NCI-H460 (cell line): ENCODE results near the gene BPGM. TPM values are rescaled to one million over a fixed set of nuclear protein-coding genes. Genes with fewer than 3 reads are reported as not detected.

Experiments
- DNase-seq: peaks from one replicate; pipeline ENCODE4 v3.0.0-alpha.2; 2016; ENCODE audit warnings: low read depth; ENCODE audit errors: extremely low read depth
- polyA plus RNA-seq: library from polyadenylated mRNA; depleted of rRNA; stranded (reverse); fragments of >200 nt; gene quantifications from 2 replicates; pipeline ENCODE4 v1.2.3, GENCODE V29; 2014; cell fraction: nucleus; rRNA removed
- total RNA-seq: library from RNA; depleted of rRNA; stranded (reverse); fragments of >200 nt; shearing (Covaris generic); gene quantifications from 2 replicates; pipeline ENCODE4 v1.2.3, GENCODE V29; 2014; rRNA removed

BPGM gene
- 21.4 and 21.5 TPM in 2 replicates for total RNA-seq
- polyA plus RNA-seq, result 8.4 and 9.6 TPM in 2 replicates

GRCh38 chr7:134646425-134647305 lies at the start of gene BPGM:
TSS of gene BPGM (plus strand) at chr7:134646853. CDS start at chr7:134661508, 14,655 bp downstream.
- peak; percentile 100 for DNase-seq

- no peak for DNase-seq
Observed at GRCh38 chr7:134599371-134599770, 47.3 kb upstream of the BPGM start.

GRCh38 chr7:134601459-134601858 lies 45.2 kb upstream of the BPGM start:
- DNase-seq, result no peak

- peak; percentile 40 for DNase-seq
Observed at GRCh38 chr7:134602881-134603451, 43.7 kb upstream of the BPGM start.

- peak; percentile 75 for DNase-seq
Observed at GRCh38 chr7:134605978-134606923, 40.4 kb upstream of the BPGM start.

GRCh38 chr7:134611611-134612151 lies 35.0 kb upstream of the BPGM start:
- no peak for DNase-seq

GRCh38 chr7:134612197-134612596 lies 34.5 kb upstream of the BPGM start:
- DNase-seq, result no peak

GRCh38 chr7:134613623-134614347 lies 32.9 kb upstream of the BPGM start:
- DNase-seq, result peak; percentile 38

- DNase-seq, result no peak
Observed at GRCh38 chr7:134616611-134617010, 30.0 kb upstream of the BPGM start.

- DNase-seq, result no peak
Observed at GRCh38 chr7:134618756-134619530, 27.7 kb upstream of the BPGM start.

GRCh38 chr7:134619627-134620331 lies 26.9 kb upstream of the BPGM start:
- DNase-seq, result no peak

- DNase-seq, result no peak
Observed at GRCh38 chr7:134622303-134622995, 24.2 kb upstream of the BPGM start.

GRCh38 chr7:134623193-134623592 lies 23.5 kb upstream of the BPGM start:
- no peak for DNase-seq

GRCh38 chr7:134625550-134625949 lies 21.1 kb upstream of the BPGM start:
- no peak for DNase-seq

GRCh38 chr7:134627109-134627774 lies 19.4 kb upstream of the BPGM start:
- DNase-seq, result no peak

- DNase-seq, result no peak
Observed at GRCh38 chr7:134627775-134628153, 18.9 kb upstream of the BPGM start.

GRCh38 chr7:134629445-134629844 lies 17.2 kb upstream of the BPGM start:
- DNase-seq, result no peak
